HEK293 (cell line): Measurements from ENCODE around the gene STOX1.

Experiments
- CTCF ChIA-PET: fragments of 350-600 bp; formaldehyde crosslinking; extraction: SDS; loops from one replicate; lab custom pipeline; 2021; ENCODE audit warnings: antibody characterized with exemption; lab: Yijun Ruan, JAX
- POLR2A ChIA-PET: fragments of 300-600 bp; formaldehyde crosslinking; extraction: SDS; loops from one replicate; lab custom pipeline; 2020; ENCODE audit warnings: antibody characterized with exemption, inconsistent platforms; lab: Yijun Ruan, JAX
- H3K27ac ChIP-seq: fragments of 200-500 bp; sonication (Bioruptor generic); 2 replicates; pipeline ENCODE4 v1.5.1; 2014; ENCODE audit warnings: low read depth, low read length, control low read depth, inconsistent platforms; ENCODE audit errors: extremely low read depth
- H3K36me3 ChIP-seq, 2 experiments: fragments of 200-500 bp in 1 of 2; sonication (Bioruptor generic) in 1 of 2; 1 replicate in 1 of 2; 2 replicates in 1 of 2; pipeline ENCODE4 v1.5.1; 2014 to 2017; ENCODE audit warnings: inconsistent platforms in 2 of 2, low read length in 2 of 2; ENCODE audit not compliant: control insufficient read depth in 2 of 2, insufficient read depth in 1 of 2
- H3K4me1 ChIP-seq: fragments of 200-500 bp; sonication (Bioruptor generic); 2 replicates; pipeline ENCODE4 v1.5.1; 2014; ENCODE audit warnings: mild to moderate bottlenecking, low read length, inconsistent platforms; ENCODE audit not compliant: control insufficient read depth, insufficient read depth
- H3K4me3 ChIP-seq: 2 replicates; pipeline ENCODE4 v1.5.1; 2011; ENCODE audit warnings: low read depth, mild to moderate bottlenecking, control low read depth, low read length, moderate library complexity
- H3K9me3 ChIP-seq: fragments of 200-500 bp; sonication (Bioruptor generic); 2 replicates; pipeline ENCODE4 v1.5.1; 2014; ENCODE audit warnings: low read depth, low read length, inconsistent platforms; ENCODE audit not compliant: control insufficient read depth, insufficient read depth
- MZF1 ChIP-seq: fragments of 450-650 bp; formaldehyde crosslinking; IDR thresholded peaks from 2 replicates; pipeline ENCODE4 v1.5.1; 2017; ENCODE audit warnings: missing biosample characterization, missing genetic modification characterization, borderline replicate concordance
- SALL2 ChIP-seq: fragments of 450-650 bp; formaldehyde crosslinking; IDR thresholded peaks from 2 replicates; pipeline ENCODE4 v1.5.0; 2017; ENCODE audit warnings: missing biosample characterization, mild to moderate bottlenecking, missing genetic modification characterization, borderline replicate concordance
- WT1 ChIP-seq: fragments of 450-650 bp; formaldehyde crosslinking; IDR thresholded peaks from 2 replicates; pipeline ENCODE4 v1.5.1; 2016; ENCODE audit warnings: missing biosample characterization, missing genetic modification characterization
- ZBTB7A ChIP-seq: fragments of 450-650 bp; formaldehyde crosslinking; IDR thresholded peaks from 2 replicates; pipeline ENCODE4 v1.5.1; 2016; ENCODE audit warnings: low read depth, missing biosample characterization, missing genetic modification characterization
- ZNF138 ChIP-seq: fragments of 450-650 bp; formaldehyde crosslinking; IDR thresholded peaks from 2 replicates; pipeline ENCODE4 v1.5.1; 2016; ENCODE audit warnings: missing biosample characterization, missing genetic modification characterization, borderline replicate concordance
- ZNF19 ChIP-seq: fragments of 450-650 bp; formaldehyde crosslinking; IDR thresholded peaks from 2 replicates; pipeline ENCODE4; 2016; ENCODE audit warnings: missing biosample characterization, missing genetic modification characterization, low read depth
- ZNF302 ChIP-seq: fragments of 450-650 bp; formaldehyde crosslinking; IDR thresholded peaks from 2 replicates; pipeline ENCODE4 v1.5.1; 2016; ENCODE audit warnings: missing biosample characterization, missing genetic modification characterization, low read depth
- ZNF324 ChIP-seq: fragments of 450-650 bp; formaldehyde crosslinking; IDR thresholded peaks from 2 replicates; pipeline ENCODE4 v1.5.1; 2016; ENCODE audit warnings: missing biosample characterization, missing genetic modification characterization
- ZNF394 ChIP-seq: fragments of 450-650 bp; formaldehyde crosslinking; IDR thresholded peaks from 2 replicates; pipeline ENCODE4 v1.5.1; 2016; ENCODE audit warnings: missing biosample characterization, missing genetic modification characterization, mild to moderate bottlenecking, moderate library complexity, borderline replicate concordance
- ZNF473 ChIP-seq: fragments of 450-650 bp; formaldehyde crosslinking; IDR thresholded peaks from 2 replicates; pipeline ENCODE4 v1.5.1; 2017; ENCODE audit warnings: missing biosample characterization, missing genetic modification characterization
- ZNF48 ChIP-seq: fragments of 450-650 bp; formaldehyde crosslinking; IDR thresholded peaks from 2 replicates; pipeline ENCODE4 v1.5.1; 2016; ENCODE audit warnings: missing biosample characterization, missing genetic modification characterization
- ZNF585B ChIP-seq: fragments of 450-650 bp; formaldehyde crosslinking; IDR thresholded peaks from 2 replicates; pipeline ENCODE4 v1.5.1; 2016; ENCODE audit warnings: missing biosample characterization, missing genetic modification characterization
- ZNF664 ChIP-seq: fragments of 450-650 bp; formaldehyde crosslinking; IDR thresholded peaks from 2 replicates; pipeline ENCODE4 v1.5.1; 2016; ENCODE audit warnings: missing biosample characterization, missing genetic modification characterization
- ZNF701 ChIP-seq: fragments of 450-650 bp; formaldehyde crosslinking; IDR thresholded peaks from 2 replicates; pipeline ENCODE4 v1.5.1; 2016; ENCODE audit warnings: missing biosample characterization, missing genetic modification characterization
- TF ChIP-seq, protein P1 (sequence below): fragments of 450-650 bp; IDR thresholded peaks from 2 replicates; pipeline ENCODE4 v1.5.1; 2018; ENCODE audit warnings: missing biosample characterization, missing genetic modification characterization
- TF ChIP-seq, protein P2 (sequence below): fragments of 450-650 bp; formaldehyde crosslinking; IDR thresholded peaks from 2 replicates; pipeline ENCODE4 v1.5.1; 2016; ENCODE audit warnings: missing biosample characterization, missing genetic modification characterization, low read depth
- TF ChIP-seq, protein P3 (sequence below): fragments of 450-650 bp; formaldehyde crosslinking; IDR thresholded peaks from 2 replicates; pipeline ENCODE4 v1.5.1; 2016; ENCODE audit warnings: missing biosample characterization, missing genetic modification characterization
- TF ChIP-seq, protein P4 (sequence below): fragments of 450-650 bp; formaldehyde crosslinking; IDR thresholded peaks from 2 replicates; pipeline ENCODE4 v1.5.1; 2016; ENCODE audit warnings: missing biosample characterization, missing genetic modification characterization, borderline replicate concordance
- TF ChIP-seq, protein P5 (sequence below): fragments of 450-650 bp; formaldehyde crosslinking; IDR thresholded peaks from 2 replicates; pipeline ENCODE4 v1.5.1; 2016; ENCODE audit warnings: missing biosample characterization, missing genetic modification characterization
- TF ChIP-seq, protein P6 (sequence below): fragments of 450-650 bp; formaldehyde crosslinking; IDR thresholded peaks from 2 replicates; pipeline ENCODE4 v1.5.1; 2016; ENCODE audit warnings: missing biosample characterization, missing genetic modification characterization

Gene STOX1

DNA sequence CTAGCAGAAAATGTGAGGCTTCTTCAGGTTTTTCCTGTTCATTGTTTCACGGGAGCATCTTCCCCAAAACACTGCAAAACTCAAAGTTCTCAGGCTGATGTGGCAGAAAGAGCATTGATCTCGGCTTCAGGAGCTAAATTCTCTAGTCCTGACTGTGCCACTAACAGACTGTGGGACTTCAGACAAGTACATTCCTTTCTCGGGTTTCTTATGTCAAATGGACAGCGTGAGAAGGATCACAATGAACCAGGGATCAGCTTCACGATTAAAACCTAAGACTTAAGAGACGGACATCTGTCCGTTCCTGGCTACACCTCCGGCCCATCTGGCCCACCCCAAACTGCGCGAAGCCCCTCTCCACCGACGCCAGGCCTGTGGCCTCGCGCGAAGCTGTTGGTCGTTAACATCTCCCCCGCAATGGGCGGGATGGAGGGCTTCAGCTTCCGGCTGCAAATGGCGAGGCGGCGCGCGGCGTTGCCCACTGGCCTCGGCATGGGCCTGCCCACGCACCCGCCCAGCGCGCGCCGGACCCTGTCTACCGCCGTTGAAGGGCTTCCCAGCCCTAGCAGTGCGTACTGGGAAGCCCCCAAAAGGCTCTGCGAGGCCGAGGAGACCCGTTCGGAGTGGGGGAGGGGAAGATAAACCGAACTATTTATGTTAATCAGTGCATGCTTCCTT, 73.2 kb downstream of the STOX1 start (continued):
- TF ChIP-seq, protein P1, sequence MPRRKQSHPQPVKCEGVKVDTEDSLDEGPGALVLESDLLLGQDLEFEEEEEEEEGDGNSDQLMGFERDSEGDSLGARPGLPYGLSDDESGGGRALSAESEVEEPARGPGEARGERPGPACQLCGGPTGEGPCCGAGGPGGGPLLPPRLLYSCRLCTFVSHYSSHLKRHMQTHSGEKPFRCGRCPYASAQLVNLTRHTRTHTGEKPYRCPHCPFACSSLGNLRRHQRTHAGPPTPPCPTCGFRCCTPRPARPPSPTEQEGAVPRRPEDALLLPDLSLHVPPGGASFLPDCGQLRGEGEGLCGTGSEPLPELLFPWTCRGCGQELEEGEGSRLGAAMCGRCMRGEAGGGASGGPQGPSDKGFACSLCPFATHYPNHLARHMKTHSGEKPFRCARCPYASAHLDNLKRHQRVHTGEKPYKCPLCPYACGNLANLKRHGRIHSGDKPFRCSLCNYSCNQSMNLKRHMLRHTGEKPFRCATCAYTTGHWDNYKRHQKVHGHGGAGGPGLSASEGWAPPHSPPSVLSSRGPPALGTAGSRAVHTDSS (tag by site-specific recombination), result no peak
- peak; percentile 83 for TF ChIP-seq ZNF324 (tag by site-specific recombination)
- TF ChIP-seq ZNF701 (tag by site-specific recombination), result no peak
- TF ChIP-seq ZNF302, result no peak
- no peak for TF ChIP-seq ZNF19
- TF ChIP-seq SALL2 (tag by site-specific recombination), result no peak
- TF ChIP-seq, protein P2, sequence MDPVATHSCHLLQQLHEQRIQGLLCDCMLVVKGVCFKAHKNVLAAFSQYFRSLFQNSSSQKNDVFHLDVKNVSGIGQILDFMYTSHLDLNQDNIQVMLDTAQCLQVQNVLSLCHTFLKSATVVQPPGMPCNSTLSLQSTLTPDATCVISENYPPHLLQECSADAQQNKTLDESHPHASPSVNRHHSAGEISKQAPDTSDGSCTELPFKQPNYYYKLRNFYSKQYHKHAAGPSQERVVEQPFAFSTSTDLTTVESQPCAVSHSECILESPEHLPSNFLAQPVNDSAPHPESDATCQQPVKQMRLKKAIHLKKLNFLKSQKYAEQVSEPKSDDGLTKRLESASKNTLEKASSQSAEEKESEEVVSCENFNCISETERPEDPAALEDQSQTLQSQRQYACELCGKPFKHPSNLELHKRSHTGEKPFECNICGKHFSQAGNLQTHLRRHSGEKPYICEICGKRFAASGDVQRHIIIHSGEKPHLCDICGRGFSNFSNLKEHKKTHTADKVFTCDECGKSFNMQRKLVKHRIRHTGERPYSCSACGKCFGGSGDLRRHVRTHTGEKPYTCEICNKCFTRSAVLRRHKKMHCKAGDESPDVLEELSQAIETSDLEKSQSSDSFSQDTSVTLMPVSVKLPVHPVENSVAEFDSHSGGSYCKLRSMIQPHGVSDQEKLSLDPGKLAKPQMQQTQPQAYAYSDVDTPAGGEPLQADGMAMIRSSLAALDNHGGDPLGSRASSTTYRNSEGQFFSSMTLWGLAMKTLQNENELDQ (tag by site-specific recombination), result no peak
- peak; percentile 75 for TF ChIP-seq ZBTB7A
- no peak for TF ChIP-seq ZNF138 (tag by site-specific recombination)
- TF ChIP-seq ZNF664 (tag by site-specific recombination), result no peak
- no peak for TF ChIP-seq ZNF48 (tag by site-specific recombination)
- no peak for TF ChIP-seq MZF1 (tag by site-specific recombination)
- 0 out of 2 replicates have a peak, but pooled peaks have one; percentile 13 for TF ChIP-seq ZNF394 (tag by site-specific recombination)
- no peak for TF ChIP-seq ZNF473 (tag by site-specific recombination)

DNA sequence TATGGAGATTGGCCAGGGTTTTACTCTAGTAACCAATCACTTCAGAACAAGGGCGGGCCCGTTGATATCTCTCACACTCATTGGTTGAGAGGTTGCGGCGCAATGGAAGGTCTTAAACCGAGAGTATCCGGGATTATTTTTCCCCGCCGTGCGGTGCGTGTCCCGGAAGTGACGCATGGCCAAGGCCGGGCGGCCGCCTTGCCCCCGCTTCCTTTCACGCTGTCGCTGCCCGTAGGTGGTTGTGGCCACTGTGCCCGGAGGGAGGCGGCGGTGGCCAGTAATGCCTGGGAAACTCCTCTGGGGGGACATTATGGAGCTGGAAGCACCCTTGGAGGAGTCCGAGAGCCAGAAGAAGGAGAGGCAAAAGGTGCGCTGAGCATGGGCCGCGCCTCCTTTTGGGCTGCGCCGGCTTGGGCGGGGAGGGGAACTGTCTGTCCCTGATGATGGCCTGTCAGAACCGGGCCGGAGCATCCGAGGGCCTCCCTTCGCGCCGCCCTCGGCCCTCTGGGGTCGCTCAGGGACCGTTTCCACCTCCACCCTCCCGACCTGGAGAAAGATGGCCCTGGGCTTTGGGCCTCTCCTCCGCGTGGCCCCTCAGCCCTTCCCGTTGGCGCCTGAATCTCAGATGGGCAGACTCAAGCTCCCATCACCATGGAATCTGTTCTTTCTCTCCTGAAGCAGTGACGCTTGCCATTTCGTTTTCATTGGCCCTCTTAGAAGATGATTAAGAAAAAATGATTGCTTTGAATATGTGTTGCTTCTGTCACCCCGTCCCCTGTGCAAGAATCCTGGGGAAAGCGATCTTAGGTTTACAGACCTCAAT, 74.0 kb downstream of the STOX1 start, which contains the start of gene DDX50:
TSS of gene DDX50 (plus strand) at position 211 of the 823 bp plus-strand sequence. CDS start at position 281, 70 bp downstream.
- H3K4me3 ChIP-seq, result peak within 1 kb of the TSS; percentile 82
- H3K27ac ChIP-seq, result peak within 1 kb of the TSS; percentile 94
- ChIA-PET CTCF (interaction anchor here (0.5 to 0.9 kb wide), 3 partner anchors 73 to 545 kb away, joined by 3 to 5 read pairs (median 4); no protein-coding TSS in a partner anchor), POLR2A (interaction anchor here (0.8 to 3.1 kb wide), 5 partner anchors 23 to 74 kb away, joined by 3 to 13 read pairs (median 4); partner anchors contain the start of genes DDX21 and STOX1)
- H3K9me3 ChIP-seq, result no peaks in the 10 kb centered on the region
- peaks cover 0 to 8% of the 10 kb centered on the region in 2 experiments; a peak in 2 of 3 replicates for H3K36me3 ChIP-seq
- H3K4me1 ChIP-seq, result 0 out of 2 replicates have a peak, but pooled peaks cover 3% of the 10 kb centered on the region
- TF ChIP-seq, protein P3, sequence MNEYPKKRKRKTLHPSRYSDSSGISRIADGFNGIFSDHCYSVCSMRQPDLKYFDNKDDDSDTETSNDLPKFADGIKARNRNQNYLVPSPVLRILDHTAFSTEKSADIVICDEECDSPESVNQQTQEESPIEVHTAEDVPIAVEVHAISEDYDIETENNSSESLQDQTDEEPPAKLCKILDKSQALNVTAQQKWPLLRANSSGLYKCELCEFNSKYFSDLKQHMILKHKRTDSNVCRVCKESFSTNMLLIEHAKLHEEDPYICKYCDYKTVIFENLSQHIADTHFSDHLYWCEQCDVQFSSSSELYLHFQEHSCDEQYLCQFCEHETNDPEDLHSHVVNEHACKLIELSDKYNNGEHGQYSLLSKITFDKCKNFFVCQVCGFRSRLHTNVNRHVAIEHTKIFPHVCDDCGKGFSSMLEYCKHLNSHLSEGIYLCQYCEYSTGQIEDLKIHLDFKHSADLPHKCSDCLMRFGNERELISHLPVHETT (tag by site-specific recombination), result peak; percentile 51
- TF ChIP-seq, protein P4, sequence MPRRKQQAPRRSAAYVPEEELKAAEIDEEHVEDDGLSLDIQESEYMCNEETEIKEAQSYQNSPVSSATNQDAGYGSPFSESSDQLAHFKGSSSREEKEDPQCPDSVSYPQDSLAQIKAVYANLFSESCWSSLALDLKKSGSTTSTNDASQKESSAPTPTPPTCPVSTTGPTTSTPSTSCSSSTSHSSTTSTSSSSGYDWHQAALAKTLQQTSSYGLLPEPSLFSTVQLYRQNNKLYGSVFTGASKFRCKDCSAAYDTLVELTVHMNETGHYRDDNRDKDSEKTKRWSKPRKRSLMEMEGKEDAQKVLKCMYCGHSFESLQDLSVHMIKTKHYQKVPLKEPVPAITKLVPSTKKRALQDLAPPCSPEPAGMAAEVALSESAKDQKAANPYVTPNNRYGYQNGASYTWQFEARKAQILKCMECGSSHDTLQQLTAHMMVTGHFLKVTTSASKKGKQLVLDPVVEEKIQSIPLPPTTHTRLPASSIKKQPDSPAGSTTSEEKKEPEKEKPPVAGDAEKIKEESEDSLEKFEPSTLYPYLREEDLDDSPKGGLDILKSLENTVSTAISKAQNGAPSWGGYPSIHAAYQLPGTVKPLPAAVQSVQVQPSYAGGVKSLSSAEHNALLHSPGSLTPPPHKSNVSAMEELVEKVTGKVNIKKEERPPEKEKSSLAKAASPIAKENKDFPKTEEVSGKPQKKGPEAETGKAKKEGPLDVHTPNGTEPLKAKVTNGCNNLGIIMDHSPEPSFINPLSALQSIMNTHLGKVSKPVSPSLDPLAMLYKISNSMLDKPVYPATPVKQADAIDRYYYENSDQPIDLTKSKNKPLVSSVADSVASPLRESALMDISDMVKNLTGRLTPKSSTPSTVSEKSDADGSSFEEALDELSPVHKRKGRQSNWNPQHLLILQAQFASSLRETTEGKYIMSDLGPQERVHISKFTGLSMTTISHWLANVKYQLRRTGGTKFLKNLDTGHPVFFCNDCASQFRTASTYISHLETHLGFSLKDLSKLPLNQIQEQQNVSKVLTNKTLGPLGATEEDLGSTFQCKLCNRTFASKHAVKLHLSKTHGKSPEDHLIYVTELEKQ (tag by site-specific recombination), result no peak
- TF ChIP-seq ZNF585B (tag by site-specific recombination) (no peak), WT1 (tag by site-specific recombination) (peak; percentile 65)
- TF ChIP-seq, protein P5, sequence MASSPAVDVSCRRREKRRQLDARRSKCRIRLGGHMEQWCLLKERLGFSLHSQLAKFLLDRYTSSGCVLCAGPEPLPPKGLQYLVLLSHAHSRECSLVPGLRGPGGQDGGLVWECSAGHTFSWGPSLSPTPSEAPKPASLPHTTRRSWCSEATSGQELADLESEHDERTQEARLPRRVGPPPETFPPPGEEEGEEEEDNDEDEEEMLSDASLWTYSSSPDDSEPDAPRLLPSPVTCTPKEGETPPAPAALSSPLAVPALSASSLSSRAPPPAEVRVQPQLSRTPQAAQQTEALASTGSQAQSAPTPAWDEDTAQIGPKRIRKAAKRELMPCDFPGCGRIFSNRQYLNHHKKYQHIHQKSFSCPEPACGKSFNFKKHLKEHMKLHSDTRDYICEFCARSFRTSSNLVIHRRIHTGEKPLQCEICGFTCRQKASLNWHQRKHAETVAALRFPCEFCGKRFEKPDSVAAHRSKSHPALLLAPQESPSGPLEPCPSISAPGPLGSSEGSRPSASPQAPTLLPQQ (tag by site-specific recombination), result peak; percentile 43
- TF ChIP-seq, protein P6, sequence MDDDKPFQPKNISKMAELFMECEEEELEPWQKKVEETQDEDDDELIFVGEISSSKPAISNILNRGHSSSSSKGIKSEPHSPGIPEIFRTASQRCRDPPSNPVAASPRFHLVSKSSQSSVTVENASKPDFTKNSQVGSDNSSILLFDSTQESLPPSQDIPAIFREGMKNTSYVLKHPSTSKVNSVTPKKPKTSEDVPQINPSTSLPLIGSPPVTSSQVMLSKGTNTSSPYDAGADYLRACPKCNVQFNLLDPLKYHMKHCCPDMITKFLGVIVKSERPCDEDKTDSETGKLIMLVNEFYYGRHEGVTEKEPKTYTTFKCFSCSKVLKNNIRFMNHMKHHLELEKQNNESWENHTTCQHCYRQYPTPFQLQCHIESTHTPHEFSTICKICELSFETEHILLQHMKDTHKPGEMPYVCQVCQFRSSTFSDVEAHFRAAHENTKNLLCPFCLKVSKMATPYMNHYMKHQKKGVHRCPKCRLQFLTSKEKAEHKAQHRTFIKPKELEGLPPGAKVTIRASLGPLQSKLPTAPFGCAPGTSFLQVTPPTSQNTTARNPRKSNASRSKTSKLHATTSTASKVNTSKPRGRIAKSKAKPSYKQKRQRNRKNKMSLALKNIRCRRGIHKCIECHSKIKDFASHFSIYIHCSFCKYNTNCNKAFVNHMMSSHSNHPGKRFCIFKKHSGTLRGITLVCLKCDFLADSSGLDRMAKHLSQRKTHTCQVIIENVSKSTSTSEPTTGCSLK (tag by site-specific recombination), result no peak
